Measurements from ENCODE around the gene ADGRG7.
A peak's percentile ranks its signal among the peaks of the same experiment; 100 is the strongest.
"Not testable (repeated sequence)": the region's sequence is repeated elsewhere in the genome, so short reads cannot be mapped to it uniquely, and the experiment has no call there.

The ADGRG7 gene

GRCh38 chr3:100670995-100671394, 61.6 kb downstream of the ADGRG7 start:
- H4K8ac ChIP-seq (ENCODE audit: low read depth, low read length); H4K91ac ChIP-seq (ENCODE audit: low read depth, low read length, poor library complexity); H2AK5ac ChIP-seq (ENCODE audit: low read depth, low read length); H3K4me3 ChIP-seq (ENCODE audit: low read length in 2 of 2); H2BK12ac ChIP-seq (ENCODE audit: low read length); H3K36me3 ChIP-seq (replicated peaks in 1 of 2; ENCODE audit: control insufficient read depth in 2 of 2, insufficient read depth in 2 of 2, low read length in 2 of 2); H3K9ac ChIP-seq (ENCODE audit: low read depth, low read length, poor library complexity); H3K23ac ChIP-seq (ENCODE audit: low read depth, low read length, poor library complexity); H3K79me1 ChIP-seq (ENCODE audit: low read depth, low read length); H3K18ac ChIP-seq (ENCODE audit: low read length); H2BK15ac ChIP-seq (ENCODE audit: low read length); H3K27me3 ChIP-seq (ENCODE audit: control insufficient read depth in 3 of 3, insufficient read depth in 3 of 3, low read depth in 1 of 3, low read length in 3 of 3); H3K4me1 ChIP-seq (ENCODE audit: control insufficient read depth in 2 of 2, insufficient read depth in 1 of 2, low read depth in 1 of 2, low read length in 2 of 2); DNase-seq (ENCODE audit: low spot score); H2BK5ac ChIP-seq (ENCODE audit: low read length); H2BK120ac ChIP-seq (ENCODE audit: low read depth, low read length); H3K9me3 ChIP-seq (replicated peaks in 1 of 2; ENCODE audit: control insufficient read depth in 2 of 2, insufficient read depth in 1 of 2, low read depth in 1 of 2, low read length in 2 of 2); H2AFZ ChIP-seq (ENCODE audit: low read length); H3K14ac ChIP-seq (ENCODE audit: low read length); H3K27ac ChIP-seq (replicated peaks; ENCODE audit: low read length); H3K4me2 ChIP-seq (ENCODE audit: insufficient read depth, low read length, poor library complexity, severe bottlenecking); H3K4ac ChIP-seq (ENCODE audit: low read length): not testable (repeated sequence)
- WGBS, 2 donors (ENCODE audit: extremely low coverage in 2 of 2, insufficient read length in 2 of 2, insufficient replicate concordance in 1 of 2), result no CpG with 5 or more reads among the region's 2 CpGs

GRCh38 chr3:100681496-100681895, 72.1 kb downstream of the ADGRG7 start:
- Histone ChIP-seq H3K4me3 (ENCODE audit: low read length in 2 of 2) (no peak overlapping the region), H3K27me3 (ENCODE audit: control insufficient read depth in 3 of 3, insufficient read depth in 3 of 3, low read depth in 1 of 3, low read length in 3 of 3) (no peaks in the 10 kb centered on the region), H3K18ac (ENCODE audit: low read length) (no peak overlapping the region), H3K23ac (ENCODE audit: low read depth, low read length, poor library complexity) (no peak overlapping the region), H2BK15ac (ENCODE audit: low read length) (no peak overlapping the region), H3K4ac (ENCODE audit: low read length) (no peak overlapping the region), H3K27ac (replicated peaks; ENCODE audit: low read length) (no peak overlapping the region), H3K36me3 (replicated peaks in 1 of 2; ENCODE audit: control insufficient read depth in 2 of 2, insufficient read depth in 2 of 2, low read length in 2 of 2) (no peaks in the 10 kb centered on the region), H3K9ac (ENCODE audit: low read depth, low read length, poor library complexity) (no peak overlapping the region), H3K79me1 (ENCODE audit: low read depth, low read length) (no peaks in the 10 kb centered on the region), H2AK5ac (ENCODE audit: low read depth, low read length) (no peak overlapping the region), H3K4me1 (ENCODE audit: control insufficient read depth in 2 of 2, insufficient read depth in 1 of 2, low read depth in 1 of 2, low read length in 2 of 2) (no peaks in the 10 kb centered on the region), H3K9me3 (replicated peaks in 1 of 2; ENCODE audit: control insufficient read depth in 2 of 2, insufficient read depth in 1 of 2, low read depth in 1 of 2, low read length in 2 of 2) (no peaks in the 10 kb centered on the region), H2BK120ac (ENCODE audit: low read depth, low read length) (no peak overlapping the region), H2BK5ac (ENCODE audit: low read length) (no peak overlapping the region), H3K4me2 (ENCODE audit: insufficient read depth, low read length, poor library complexity, severe bottlenecking) (no peak overlapping the region), H3K14ac (ENCODE audit: low read length) (no peak overlapping the region), H4K91ac (ENCODE audit: low read depth, low read length, poor library complexity) (no peak overlapping the region), H2BK12ac (ENCODE audit: low read length) (no peak overlapping the region), H2AFZ (ENCODE audit: low read length) (no peak overlapping the region), H4K8ac (ENCODE audit: low read depth, low read length) (no peak overlapping the region)
- no CpG with 5 or more reads among the region's 1 CpG for WGBS, 2 donors (ENCODE audit: extremely low coverage in 2 of 2, insufficient read length in 2 of 2, insufficient replicate concordance in 1 of 2)
- no peak for DNase-seq (ENCODE audit: low spot score)

GRCh38 chr3:100682056-100682853, 72.9 kb downstream of the ADGRG7 start:
- no peak overlapping the region for H3K27ac ChIP-seq (replicated peaks; ENCODE audit: low read length)
- peak overlapping the region; percentile 48 for H3K18ac ChIP-seq (ENCODE audit: low read length)
- H3K4me3 ChIP-seq (ENCODE audit: low read length in 2 of 2), result no peak overlapping the region
- H2AK5ac ChIP-seq (ENCODE audit: low read depth, low read length), result peak overlapping the region; percentile 70
- H2AFZ ChIP-seq (ENCODE audit: low read length), result peak overlapping the region; percentile 48
- H3K79me1 ChIP-seq (ENCODE audit: low read depth, low read length), result no peaks in the 10 kb centered on the region
- peak overlapping the region; percentile 55 for H3K23ac ChIP-seq (ENCODE audit: low read depth, low read length, poor library complexity)
- WGBS, 2 donors (ENCODE audit: extremely low coverage in 2 of 2, insufficient read length in 2 of 2, insufficient replicate concordance in 1 of 2), result no CpG with 5 or more reads among the region's 41 CpGs
- H3K14ac ChIP-seq (ENCODE audit: low read length), result peak overlapping the region; percentile 21
- no peak overlapping the region for H3K9ac ChIP-seq (ENCODE audit: low read depth, low read length, poor library complexity)
- peak overlapping the region; percentile 37 for H3K4ac ChIP-seq (ENCODE audit: low read length)
- no peak overlapping the region for H3K4me2 ChIP-seq (ENCODE audit: insufficient read depth, low read length, poor library complexity, severe bottlenecking)
- no peak overlapping the region for H2BK15ac ChIP-seq (ENCODE audit: low read length)
- no peak for DNase-seq (ENCODE audit: low spot score)
- no peak overlapping the region for H4K8ac ChIP-seq (ENCODE audit: low read depth, low read length)
- H3K4me1 ChIP-seq (ENCODE audit: control insufficient read depth in 2 of 2, insufficient read depth in 1 of 2, low read depth in 1 of 2, low read length in 2 of 2), result no peaks in the 10 kb centered on the region
- no peaks in the 10 kb centered on the region for H3K9me3 ChIP-seq (replicated peaks in 1 of 2; ENCODE audit: control insufficient read depth in 2 of 2, insufficient read depth in 1 of 2, low read depth in 1 of 2, low read length in 2 of 2)
- H3K36me3 ChIP-seq (replicated peaks in 1 of 2; ENCODE audit: control insufficient read depth in 2 of 2, insufficient read depth in 2 of 2, low read length in 2 of 2), result no peaks in the 10 kb centered on the region
- H2BK12ac ChIP-seq (ENCODE audit: low read length), result no peak overlapping the region
- no peak overlapping the region for H2BK120ac ChIP-seq (ENCODE audit: low read depth, low read length)
- H2BK5ac ChIP-seq (ENCODE audit: low read length), result no peak overlapping the region
- H3K27me3 ChIP-seq (ENCODE audit: control insufficient read depth in 3 of 3, insufficient read depth in 3 of 3, low read depth in 1 of 3, low read length in 3 of 3), result no peaks in the 10 kb centered on the region
- no peak overlapping the region for H4K91ac ChIP-seq (ENCODE audit: low read depth, low read length, poor library complexity)

GRCh38 chr3:100682854-100683760, 73.7 kb downstream of the ADGRG7 start:
- H3K36me3 ChIP-seq (replicated peaks in 1 of 2; ENCODE audit: control insufficient read depth in 2 of 2, insufficient read depth in 2 of 2, low read length in 2 of 2), result no peaks in the 10 kb centered on the region
- no peak overlapping the region for H3K4me2 ChIP-seq (ENCODE audit: insufficient read depth, low read length, poor library complexity, severe bottlenecking)
- H3K9ac ChIP-seq (ENCODE audit: low read depth, low read length, poor library complexity), result no peak overlapping the region
- WGBS, 2 donors (ENCODE audit: extremely low coverage in 2 of 2, insufficient read length in 2 of 2, insufficient replicate concordance in 1 of 2), result no CpG with 5 or more reads among the region's 18 CpGs
- H3K9me3 ChIP-seq (replicated peaks in 1 of 2; ENCODE audit: control insufficient read depth in 2 of 2, insufficient read depth in 1 of 2, low read depth in 1 of 2, low read length in 2 of 2), result no peaks in the 10 kb centered on the region
- H2BK120ac ChIP-seq (ENCODE audit: low read depth, low read length), result no peak overlapping the region
- no peak overlapping the region for H2BK15ac ChIP-seq (ENCODE audit: low read length)
- peak overlapping the region; percentile 55 for H3K23ac ChIP-seq (ENCODE audit: low read depth, low read length, poor library complexity)
- no peak for DNase-seq (ENCODE audit: low spot score)
- H3K27ac ChIP-seq (replicated peaks; ENCODE audit: low read length), result no peak overlapping the region
- peak overlapping the region in 1 of 2 donors; percentile 60 for H3K4me3 ChIP-seq (ENCODE audit: low read length in 2 of 2)
- H3K27me3 ChIP-seq (ENCODE audit: control insufficient read depth in 3 of 3, insufficient read depth in 3 of 3, low read depth in 1 of 3, low read length in 3 of 3), result no peaks in the 10 kb centered on the region
- H3K4ac ChIP-seq (ENCODE audit: low read length), result peak overlapping the region; percentile 37
- H3K4me1 ChIP-seq (ENCODE audit: control insufficient read depth in 2 of 2, insufficient read depth in 1 of 2, low read depth in 1 of 2, low read length in 2 of 2), result no peaks in the 10 kb centered on the region
- no peaks in the 10 kb centered on the region for H3K79me1 ChIP-seq (ENCODE audit: low read depth, low read length)
- peak overlapping the region; percentile 87 for H4K91ac ChIP-seq (ENCODE audit: low read depth, low read length, poor library complexity)
- no peak overlapping the region for H4K8ac ChIP-seq (ENCODE audit: low read depth, low read length)
- H2BK12ac ChIP-seq (ENCODE audit: low read length), result no peak overlapping the region
- no peak overlapping the region for H2AK5ac ChIP-seq (ENCODE audit: low read depth, low read length)
- H3K18ac ChIP-seq (ENCODE audit: low read length), result peak overlapping the region; percentile 53
- no peak overlapping the region for H3K14ac ChIP-seq (ENCODE audit: low read length)
- H2AFZ ChIP-seq (ENCODE audit: low read length), result peak overlapping the region; percentile 48
- no peak overlapping the region for H2BK5ac ChIP-seq (ENCODE audit: low read length)
